A673 (cell line): ENCODE measurements around the gene RABGAP1L. TPM values are rescaled to one million over a fixed set of nuclear protein-coding genes. Genes with fewer than 3 reads are reported as not detected.

Experiments
- BruUV-seq: library from RNA; stranded (reverse); fragments of 400-500 nt; replicated peaks from 2 replicates; lab custom pipeline; 2021; lab: Mats Ljungman, UMichigan
- CTCF ChIA-PET: fragments of 300-600 bp; sonication (Branson Sonifier 250); formaldehyde crosslinking; loops from one replicate; lab custom pipeline; 2022; ENCODE audit warnings: antibody characterized with exemption; lab: Charles Lee
- POLR2A ChIA-PET: fragments of 300-600 bp; sonication (Branson Sonifier 250); formaldehyde crosslinking; loops from one replicate; lab custom pipeline; 2022; ENCODE audit warnings: antibody characterized with exemption; ENCODE audit not compliant: low non-redundant PET; lab: Charles Lee
- DNase-seq: peaks from one replicate; pipeline ENCODE4 v3.0.0-alpha.2; 2015; ENCODE audit warnings: low spot score
- H3K27ac ChIP-seq: fragments of 200-600 bp; sonication (generic); 2 replicates; pipeline ENCODE4 v1.5.1; 2016; ENCODE audit warnings: mixed run types, low read depth, mild to moderate bottlenecking, mixed read lengths, antibody characterized with exemption, low read length; ENCODE audit not compliant: poor library complexity, severe bottlenecking
- H3K27me3 ChIP-seq: fragments of 200-600 bp; sonication (generic); replicated peaks from 2 replicates; pipeline ENCODE4 v1.6.1; 2017; ENCODE audit warnings: mixed run types, low read depth, mild to moderate bottlenecking, mixed read lengths, antibody characterized with exemption, low read length; ENCODE audit not compliant: insufficient read depth, poor library complexity
- H3K36me3 ChIP-seq: fragments of 200-600 bp; sonication (generic); 2 replicates; pipeline ENCODE4 v1.6.1; 2016; ENCODE audit warnings: mixed run types, mild to moderate bottlenecking, mixed read lengths, antibody characterized with exemption, low read length; ENCODE audit not compliant: insufficient read depth, poor library complexity, severe bottlenecking
- H3K4me1 ChIP-seq: fragments of 200-600 bp; sonication (generic); 2 replicates; pipeline ENCODE4 v1.6.1; 2017; ENCODE audit warnings: mixed run types, mild to moderate bottlenecking, mixed read lengths, antibody characterized with exemption, low read length; ENCODE audit not compliant: insufficient read depth, poor library complexity, severe bottlenecking
- H3K4me3 ChIP-seq: fragments of 200-600 bp; sonication (generic); 2 replicates; pipeline ENCODE4 v1.5.1; 2016; ENCODE audit warnings: low read depth, mixed run types, mild to moderate bottlenecking, mixed read lengths, low read length; ENCODE audit not compliant: poor library complexity, severe bottlenecking
- H3K9me3 ChIP-seq: fragments of 200-600 bp; sonication (generic); 2 replicates; pipeline ENCODE4 v1.6.1; 2016; ENCODE audit warnings: mixed run types, low read depth, mild to moderate bottlenecking, mixed read lengths, antibody characterized with exemption, low read length; ENCODE audit not compliant: poor library complexity, severe bottlenecking
- CTCF ChIP-seq: fragments of 300-800, 200-600 bp; sonication (generic); conservative IDR thresholded peaks from 2 replicates; pipeline ENCODE4 v1.5.1; 2017; ENCODE audit warnings: low read depth, mild to moderate bottlenecking, antibody characterized with exemption, low read length, moderate library complexity, mixed read lengths
- EZH2 ChIP-seq: fragments of 200-600 bp; sonication (generic); IDR thresholded peaks from 2 replicates; pipeline ENCODE4 v1.6.1; 2017; ENCODE audit warnings: borderline replicate concordance, low read depth, mild to moderate bottlenecking, mixed read lengths, antibody characterized with exemption, low read length; ENCODE audit not compliant: poor library complexity, severe bottlenecking
- intact Hi-C: fragments of 100-400 bp; cut with micrococcal nuclease; formaldehyde crosslinking; loops from one replicate; pipeline ENCODE4 v1.10.0; 2022; ENCODE audit not compliant: unreplicated experiment
- total RNA-seq: library from RNA; stranded (reverse); gene quantifications from 2 replicates; pipeline ENCODE4 v1.2.3, GENCODE V29; 2021

The RABGAP1L gene
- total RNA-seq, 1 experiment from 2014 or later: 19.3 TPM

GRCh38 chr1:174160603-174161002, 1.3 kb downstream of the RABGAP1L start:
- Histone ChIP-seq H3K4me3 (peak overlapping the region; percentile 78), H3K4me1 (peaks cover 7% of the 10 kb centered on the region), H3K27ac (no peak overlapping the region), H3K9me3 (no peaks in the 10 kb centered on the region), H3K36me3 (no peaks in the 10 kb centered on the region), H3K27me3 (no peaks in the 10 kb centered on the region)
- intact Hi-C loops: no loop called here
- POLR2A ChIA-PET: no interaction called here
- TF ChIP-seq CTCF: no peak
- TF ChIP-seq EZH2: no peak
- no peak for DNase-seq
- CTCF ChIA-PET: no interaction called here
- no TSS peak for BruUV-seq

GRCh38 chr1:174161813-174162212, 2.5 kb downstream of the RABGAP1L start:
- Histone ChIP-seq H3K4me1 (peaks cover 7% of the 10 kb centered on the region), H3K27ac (no peak overlapping the region), H3K9me3 (no peaks in the 10 kb centered on the region), H3K36me3 (no peaks in the 10 kb centered on the region), H3K27me3 (no peaks in the 10 kb centered on the region), H3K4me3 (no peak overlapping the region)
- ChIA-PET POLR2A (no interaction called here), CTCF (no interaction called here)
- intact Hi-C loops: no loop called here
- TF ChIP-seq CTCF (no peak), EZH2 (no peak)
- DNase-seq: no peak
- no TSS peak for BruUV-seq

- peaks cover 7% of the 10 kb centered on the region for H3K4me1 ChIP-seq
- H3K36me3 ChIP-seq: no peaks in the 10 kb centered on the region
- H3K4me3 ChIP-seq: no peak overlapping the region
- no peak for TF ChIP-seq EZH2
- H3K27me3 ChIP-seq: no peaks in the 10 kb centered on the region
- ChIA-PET CTCF (no interaction called here), POLR2A (no interaction called here)
- no peak for DNase-seq
- no peak overlapping the region for H3K27ac ChIP-seq
- BruUV-seq: no TSS peak
- intact Hi-C loops: no loop called here
- no peaks in the 10 kb centered on the region for H3K9me3 ChIP-seq
Observed at GRCh38 chr1:174164826-174165225, 5.5 kb downstream of the RABGAP1L start.

- ChIA-PET POLR2A (no interaction called here), CTCF (no interaction called here)
- no peak overlapping the region for H3K27ac ChIP-seq
- no peaks in the 10 kb centered on the region for H3K9me3 ChIP-seq
- H3K4me1 ChIP-seq: peaks cover 3% of the 10 kb centered on the region
- no peak for DNase-seq
- no peak overlapping the region for H3K4me3 ChIP-seq
- no peaks in the 10 kb centered on the region for H3K27me3 ChIP-seq
- intact Hi-C loops: no loop called here
- BruUV-seq: no TSS peak
- TF ChIP-seq CTCF (no peak), EZH2 (no peak)
- no peaks in the 10 kb centered on the region for H3K36me3 ChIP-seq
Observed at GRCh38 chr1:174165471-174166137, 6.3 kb downstream of the RABGAP1L start.
